Measurements from ENCODE around the gene AFP.

AFP gene

DNA sequence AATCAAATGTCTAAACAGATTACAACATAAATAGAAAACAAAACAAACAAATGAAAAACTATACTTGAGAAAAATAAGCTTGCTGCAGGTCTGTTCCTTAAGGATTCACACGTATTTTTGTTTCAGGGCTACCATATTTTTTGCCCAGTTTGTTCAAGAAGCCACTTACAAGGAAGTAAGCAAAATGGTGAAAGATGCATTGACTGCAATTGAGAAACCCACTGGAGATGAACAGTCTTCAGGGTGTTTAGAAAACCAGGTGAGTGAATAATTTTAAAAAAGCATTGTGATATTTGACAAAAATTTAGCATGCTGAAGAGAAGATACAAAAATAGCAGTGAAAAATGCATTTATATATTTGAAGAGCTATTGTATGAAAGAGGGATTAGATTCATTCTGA is 2.0 kb downstream of the AFP start:
- DNase-seq (ENCODE audit: low read depth), result no peak
- no peak overlapping the region for H3K4me3 ChIP-seq (ENCODE audit: low read length)
- TF ChIP-seq, protein P1, sequence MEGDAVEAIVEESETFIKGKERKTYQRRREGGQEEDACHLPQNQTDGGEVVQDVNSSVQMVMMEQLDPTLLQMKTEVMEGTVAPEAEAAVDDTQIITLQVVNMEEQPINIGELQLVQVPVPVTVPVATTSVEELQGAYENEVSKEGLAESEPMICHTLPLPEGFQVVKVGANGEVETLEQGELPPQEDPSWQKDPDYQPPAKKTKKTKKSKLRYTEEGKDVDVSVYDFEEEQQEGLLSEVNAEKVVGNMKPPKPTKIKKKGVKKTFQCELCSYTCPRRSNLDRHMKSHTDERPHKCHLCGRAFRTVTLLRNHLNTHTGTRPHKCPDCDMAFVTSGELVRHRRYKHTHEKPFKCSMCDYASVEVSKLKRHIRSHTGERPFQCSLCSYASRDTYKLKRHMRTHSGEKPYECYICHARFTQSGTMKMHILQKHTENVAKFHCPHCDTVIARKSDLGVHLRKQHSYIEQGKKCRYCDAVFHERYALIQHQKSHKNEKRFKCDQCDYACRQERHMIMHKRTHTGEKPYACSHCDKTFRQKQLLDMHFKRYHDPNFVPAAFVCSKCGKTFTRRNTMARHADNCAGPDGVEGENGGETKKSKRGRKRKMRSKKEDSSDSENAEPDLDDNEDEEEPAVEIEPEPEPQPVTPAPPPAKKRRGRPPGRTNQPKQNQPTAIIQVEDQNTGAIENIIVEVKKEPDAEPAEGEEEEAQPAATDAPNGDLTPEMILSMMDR (conservative IDR thresholded peaks at IDR 0.05; ENCODE audit: low read length), result no peak

DNA sequence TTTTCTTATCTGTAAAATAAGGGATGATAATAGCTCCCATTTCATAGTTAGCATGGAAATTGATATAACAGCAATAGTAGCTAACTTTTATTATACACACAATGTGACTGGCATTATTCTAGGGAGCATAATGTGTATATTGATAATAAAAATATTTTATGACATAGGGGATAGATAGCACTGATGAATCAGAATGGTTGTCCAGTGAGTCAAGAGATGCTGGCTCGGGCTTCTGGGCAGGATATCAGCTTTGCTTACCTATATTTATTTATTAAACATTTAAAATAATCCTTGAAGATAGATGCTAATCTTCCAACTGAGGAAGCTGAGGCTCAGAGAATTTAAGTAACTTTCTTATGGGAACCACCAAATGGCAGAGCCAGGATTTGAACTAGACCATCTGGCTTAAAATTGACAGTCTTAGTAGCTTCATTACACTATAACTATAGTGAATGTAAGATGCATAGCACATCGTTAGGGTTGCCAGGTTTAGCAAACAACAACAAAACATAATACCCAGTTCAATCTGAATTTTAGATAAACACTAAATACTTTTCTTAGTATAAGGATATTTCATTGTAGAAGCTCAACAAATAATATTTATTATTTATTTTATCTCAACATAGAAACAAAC is 2.7 kb downstream of the AFP start:
- TF ChIP-seq, protein P1 (conservative IDR thresholded peaks at IDR 0.05; ENCODE audit: low read length), result no peak
- no peak overlapping the region for H3K4me3 ChIP-seq (ENCODE audit: low read length)
- DNase-seq (ENCODE audit: low read depth), result no peak

GRCh38 chr4:73439445-73439844 is 3.4 kb downstream of the AFP start:
- TF ChIP-seq, protein P1 (conservative IDR thresholded peaks at IDR 0.05; ENCODE audit: low read length), result no peak
- H3K4me3 ChIP-seq (ENCODE audit: low read length), result no peak overlapping the region
- no peak for DNase-seq (ENCODE audit: low read depth)

DNA sequence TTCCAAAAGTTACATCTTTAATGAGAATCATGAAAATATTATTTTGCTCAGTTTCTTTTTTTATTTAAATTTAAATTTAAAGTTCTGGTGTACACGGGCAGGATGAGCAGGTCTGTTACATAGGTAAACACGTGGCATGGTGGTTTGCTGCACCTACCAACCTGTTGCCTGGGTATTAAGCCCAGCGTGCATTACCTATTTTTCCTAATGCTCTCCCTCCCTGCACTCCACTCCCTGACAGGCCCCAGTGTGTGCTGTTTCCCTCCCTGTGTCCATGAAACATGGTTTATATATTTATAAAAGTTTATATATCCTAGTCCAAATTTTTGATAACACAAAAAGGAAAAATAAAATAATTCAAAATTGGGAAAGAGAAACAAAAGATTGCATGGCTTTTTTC is 4.0 kb downstream of the AFP start:
- DNase-seq (ENCODE audit: low read depth), result no peak
- no peak overlapping the region for H3K4me3 ChIP-seq (ENCODE audit: low read length)
- TF ChIP-seq, protein P1 (conservative IDR thresholded peaks at IDR 0.05; ENCODE audit: low read length), result no peak

GRCh38 chr4:73440653-73441052 is 4.6 kb downstream of the AFP start:
- DNase-seq (ENCODE audit: low read depth), result no peak
- no peak overlapping the region for H3K4me3 ChIP-seq (ENCODE audit: low read length)
- TF ChIP-seq, protein P1 (conservative IDR thresholded peaks at IDR 0.05; ENCODE audit: low read length), result no peak

DNA sequence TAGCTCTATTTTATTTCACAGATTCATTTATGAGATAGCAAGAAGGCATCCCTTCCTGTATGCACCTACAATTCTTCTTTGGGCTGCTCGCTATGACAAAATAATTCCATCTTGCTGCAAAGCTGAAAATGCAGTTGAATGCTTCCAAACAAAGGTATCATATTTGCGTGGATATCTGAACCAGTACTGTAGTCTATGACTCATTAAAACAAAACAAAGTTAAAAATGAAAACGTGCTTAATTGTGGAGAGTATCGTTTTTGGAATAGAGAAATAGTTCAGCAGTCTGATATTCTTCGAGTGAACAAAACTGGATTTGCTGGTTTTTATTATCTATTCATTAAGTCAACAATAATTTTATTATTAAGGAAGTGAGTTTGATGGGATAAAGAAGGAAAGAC is 6.3 kb downstream of the AFP start:
- TF ChIP-seq, protein P1 (conservative IDR thresholded peaks at IDR 0.05; ENCODE audit: low read length), result no peak
- no peak for DNase-seq (ENCODE audit: low read depth)
- no peak overlapping the region for H3K4me3 ChIP-seq (ENCODE audit: low read length)

GRCh38 chr4:73443224-73443623 is 7.2 kb downstream of the AFP start:
- no peak overlapping the region for H3K4me3 ChIP-seq (ENCODE audit: low read length)
- TF ChIP-seq, protein P1 (conservative IDR thresholded peaks at IDR 0.05; ENCODE audit: low read length), result no peak
- DNase-seq (ENCODE audit: low read depth), result no peak

Data from AG10803 (cell line).